Measurements from ENCODE around the gene C2CD4C. TPM values are rescaled to one million over a fixed set of nuclear protein-coding genes. Genes with fewer than 3 reads are reported as not detected.
A peak's percentile ranks its signal among the peaks of the same experiment; 100 is the strongest.
"Not testable (repeated sequence)": the region's sequence is repeated elsewhere in the genome, so short reads cannot be mapped to it uniquely, and the experiment has no call there.

Gene C2CD4C
- total RNA-seq, 4 donors from 2014 or later = 0.21 to 2.7 (median 1.5) TPM

DNA sequence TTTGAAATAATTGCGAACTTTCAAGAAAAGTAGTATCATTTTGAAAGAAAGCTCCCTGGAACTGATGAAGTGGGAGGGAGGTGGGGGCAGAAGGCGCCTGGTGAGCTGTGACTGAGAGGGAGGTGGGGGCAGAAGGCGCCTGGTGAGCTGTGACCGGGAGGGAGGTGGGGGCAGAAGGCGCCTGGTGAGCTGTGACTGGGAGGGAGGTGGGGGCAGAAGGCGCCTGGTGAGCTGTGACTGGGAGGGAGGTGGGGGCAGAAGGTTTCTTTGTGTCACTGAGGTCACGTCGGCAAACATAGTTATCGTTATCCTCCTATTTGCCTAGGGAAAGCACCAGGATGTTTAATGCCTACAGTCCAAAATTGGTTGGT is 24.2 kb downstream of the C2CD4C start:
- Histone ChIP-seq H3K4me3 (no peak overlapping the region), H3K4me1 (no peaks in the 10 kb centered on the region), H3K27ac (no peak overlapping the region), H3K36me3 (no peaks in the 10 kb centered on the region), H3K9me3 (no peaks in the 10 kb centered on the region), H3K27me3 (peaks cover 0 to 35% of the 10 kb centered on the region in 2 donors)
- TF ChIP-seq EP300 (IDR thresholded peaks at IDR 0.05) = no peak
- no peak for TF ChIP-seq POLR2A (IDR thresholded peaks at IDR 0.05)
- TF ChIP-seq, protein P1, sequence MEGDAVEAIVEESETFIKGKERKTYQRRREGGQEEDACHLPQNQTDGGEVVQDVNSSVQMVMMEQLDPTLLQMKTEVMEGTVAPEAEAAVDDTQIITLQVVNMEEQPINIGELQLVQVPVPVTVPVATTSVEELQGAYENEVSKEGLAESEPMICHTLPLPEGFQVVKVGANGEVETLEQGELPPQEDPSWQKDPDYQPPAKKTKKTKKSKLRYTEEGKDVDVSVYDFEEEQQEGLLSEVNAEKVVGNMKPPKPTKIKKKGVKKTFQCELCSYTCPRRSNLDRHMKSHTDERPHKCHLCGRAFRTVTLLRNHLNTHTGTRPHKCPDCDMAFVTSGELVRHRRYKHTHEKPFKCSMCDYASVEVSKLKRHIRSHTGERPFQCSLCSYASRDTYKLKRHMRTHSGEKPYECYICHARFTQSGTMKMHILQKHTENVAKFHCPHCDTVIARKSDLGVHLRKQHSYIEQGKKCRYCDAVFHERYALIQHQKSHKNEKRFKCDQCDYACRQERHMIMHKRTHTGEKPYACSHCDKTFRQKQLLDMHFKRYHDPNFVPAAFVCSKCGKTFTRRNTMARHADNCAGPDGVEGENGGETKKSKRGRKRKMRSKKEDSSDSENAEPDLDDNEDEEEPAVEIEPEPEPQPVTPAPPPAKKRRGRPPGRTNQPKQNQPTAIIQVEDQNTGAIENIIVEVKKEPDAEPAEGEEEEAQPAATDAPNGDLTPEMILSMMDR (IDR thresholded peaks at IDR 0.05) = no peak
- WGBS, 2 donors = 56 to 70% methylated on average over 9 of the region's 9 CpGs
- no peak for DNase-seq (ENCODE audit: low spot score in 2 of 2)

DNA sequence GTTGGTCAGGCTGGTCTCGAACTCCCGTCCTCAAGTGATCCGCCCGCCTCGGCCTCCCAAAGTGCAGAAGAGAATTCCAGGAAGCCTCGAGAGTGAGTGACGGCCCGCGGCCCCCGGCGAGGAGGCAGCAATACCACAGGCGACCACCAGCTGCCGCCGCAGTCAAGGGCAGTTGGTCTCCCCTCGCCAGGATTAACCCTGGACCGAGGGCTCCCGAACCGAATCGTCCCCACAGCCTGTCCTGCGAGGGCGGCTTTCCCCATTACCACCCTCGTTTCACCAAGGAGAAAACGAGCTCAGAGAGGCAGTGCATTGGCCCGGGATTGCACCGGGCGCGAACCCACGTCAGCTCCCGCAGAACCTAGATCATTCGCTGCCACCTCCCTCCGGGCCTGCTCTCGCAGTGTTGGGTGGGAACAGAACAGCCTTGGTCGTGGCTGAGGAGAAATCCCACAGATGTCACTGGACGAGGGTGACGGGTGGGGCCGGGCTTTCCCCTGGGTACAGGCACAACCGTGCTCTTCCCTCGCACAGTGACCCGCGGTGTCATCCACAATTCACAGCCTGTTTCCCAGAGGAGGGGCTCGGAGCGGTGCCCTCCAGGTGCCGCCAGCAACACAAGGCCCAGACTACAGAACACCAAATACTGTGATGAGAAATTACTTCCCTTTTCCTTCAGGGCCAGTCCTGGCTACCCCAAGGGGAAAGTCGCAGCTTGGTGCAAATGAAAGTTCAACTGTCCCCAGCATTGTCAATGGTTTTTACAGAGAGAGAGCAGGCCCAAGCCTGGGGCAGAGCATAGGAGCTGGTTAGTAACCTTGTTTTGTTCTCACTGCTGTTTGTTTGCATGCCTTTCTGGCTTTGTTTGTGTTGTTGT is 24.8 kb downstream of the C2CD4C start:
- Histone ChIP-seq H3K36me3 (no peaks in the 10 kb centered on the region), H3K4me3 (no peak overlapping the region), H3K27ac (no peak overlapping the region), H3K9me3 (no peaks in the 10 kb centered on the region), H3K27me3 (peaks cover 0 to 31% of the 10 kb centered on the region in 2 donors), H3K4me1 (no peaks in the 10 kb centered on the region)
- no peak for DNase-seq (ENCODE audit: low spot score in 2 of 2)
- TF ChIP-seq POLR2A (IDR thresholded peaks at IDR 0.05) = no peak
- TF ChIP-seq, protein P1 (IDR thresholded peaks at IDR 0.05) = peak in 3 of 5 experiments; percentile 34 to 52 (median 40)
- WGBS, 2 donors = 23 to 24% methylated on average over 39 to 40 of the region's 44 CpGs

DNA sequence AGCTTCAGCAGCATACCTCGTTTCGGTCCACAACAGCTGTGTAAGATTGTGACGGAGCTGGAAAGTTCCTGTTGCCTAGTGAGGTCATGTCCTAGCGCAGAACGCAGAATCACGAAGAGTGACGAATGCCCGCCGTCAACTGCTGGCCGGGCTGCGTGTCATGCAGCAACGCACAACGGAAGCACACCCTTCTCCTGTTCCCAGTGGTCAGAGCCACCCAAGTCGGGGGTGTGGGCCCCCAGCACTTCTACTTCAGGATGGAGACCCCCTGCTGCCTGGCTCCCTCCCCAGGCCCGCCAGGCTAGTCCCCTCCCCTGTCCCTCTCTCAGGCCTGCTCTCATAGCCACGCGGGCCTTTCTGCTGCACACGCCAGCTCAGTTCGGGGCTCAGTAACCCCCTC is 25.9 kb downstream of the C2CD4C start:
- H3K4me3 ChIP-seq = no peak overlapping the region
- TF ChIP-seq EP300 (IDR thresholded peaks at IDR 0.05) = no peak
- TF ChIP-seq, protein P1 (IDR thresholded peaks at IDR 0.05) = no peak
- no peak for TF ChIP-seq POLR2A (IDR thresholded peaks at IDR 0.05)
- WGBS, 2 donors = 84 to 85% methylated on average over 19 of the region's 19 CpGs
- H3K36me3 ChIP-seq = no peaks in the 10 kb centered on the region
- no peak overlapping the region for H3K27ac ChIP-seq
- no peak for DNase-seq (ENCODE audit: low spot score in 2 of 2)
- H3K4me1 ChIP-seq = no peaks in the 10 kb centered on the region
- no peaks in the 10 kb centered on the region for H3K9me3 ChIP-seq
- peaks cover 0 to 22% of the 10 kb centered on the region in 2 donors for H3K27me3 ChIP-seq

DNA sequence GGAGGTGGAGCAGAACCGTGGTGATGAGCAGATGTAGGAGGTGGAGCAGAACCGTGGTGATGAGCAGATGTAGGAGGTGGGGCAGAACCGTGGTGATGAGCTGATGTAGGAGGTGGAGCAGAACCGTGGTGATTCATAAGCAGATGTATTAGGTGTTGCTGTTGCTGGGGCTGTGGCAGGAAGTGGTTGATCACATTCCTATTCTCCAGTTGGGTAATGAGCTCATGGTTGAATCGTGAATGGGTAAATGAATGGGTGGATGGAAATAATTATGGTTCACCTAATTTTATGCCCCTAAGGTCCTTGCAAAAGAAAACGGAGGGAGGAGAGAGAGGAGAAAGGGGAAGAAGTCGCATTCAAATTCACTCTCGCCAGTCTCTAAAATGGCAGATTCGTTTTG is 26.4 kb downstream of the C2CD4C start:
- DNase-seq (ENCODE audit: low spot score in 2 of 2); H3K27ac ChIP-seq; H3K4me3 ChIP-seq; H3K4me1 ChIP-seq; H3K9me3 ChIP-seq; H3K36me3 ChIP-seq: not testable (repeated sequence)
- H3K27me3 ChIP-seq = peaks cover 0 to 22% of the 10 kb centered on the region in 2 donors
- WGBS, 2 donors = 58 to 66% methylated on average over 9 of the region's 9 CpGs

DNA sequence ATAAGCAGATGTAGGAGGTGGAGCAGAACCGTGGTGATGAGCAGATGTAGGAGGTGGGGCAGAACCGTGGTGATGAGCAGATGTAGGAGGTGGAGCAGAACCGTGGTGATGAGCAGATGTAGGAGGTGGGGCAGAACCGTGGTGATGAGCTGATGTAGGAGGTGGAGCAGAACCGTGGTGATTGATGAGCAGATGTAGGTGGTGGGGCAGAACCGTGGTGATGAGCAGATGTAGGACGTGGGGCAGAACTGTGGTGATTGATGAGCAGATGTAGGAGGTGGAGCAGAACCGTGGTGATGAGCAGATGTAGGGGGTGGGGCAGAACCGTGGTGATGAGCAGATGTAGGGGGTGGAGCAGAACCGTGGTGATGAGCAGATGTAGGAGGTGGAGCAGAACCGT is 27.0 kb downstream of the C2CD4C start:
- H3K9me3 ChIP-seq; H3K36me3 ChIP-seq; H3K4me3 ChIP-seq; H3K4me1 ChIP-seq; H3K27ac ChIP-seq; DNase-seq (ENCODE audit: low spot score in 2 of 2): not testable (repeated sequence)
- 80 to 86% methylated on average over 11 of the region's 11 CpGs for WGBS, 2 donors
- peaks cover 0 to 22% of the 10 kb centered on the region in 2 donors for H3K27me3 ChIP-seq

DNA sequence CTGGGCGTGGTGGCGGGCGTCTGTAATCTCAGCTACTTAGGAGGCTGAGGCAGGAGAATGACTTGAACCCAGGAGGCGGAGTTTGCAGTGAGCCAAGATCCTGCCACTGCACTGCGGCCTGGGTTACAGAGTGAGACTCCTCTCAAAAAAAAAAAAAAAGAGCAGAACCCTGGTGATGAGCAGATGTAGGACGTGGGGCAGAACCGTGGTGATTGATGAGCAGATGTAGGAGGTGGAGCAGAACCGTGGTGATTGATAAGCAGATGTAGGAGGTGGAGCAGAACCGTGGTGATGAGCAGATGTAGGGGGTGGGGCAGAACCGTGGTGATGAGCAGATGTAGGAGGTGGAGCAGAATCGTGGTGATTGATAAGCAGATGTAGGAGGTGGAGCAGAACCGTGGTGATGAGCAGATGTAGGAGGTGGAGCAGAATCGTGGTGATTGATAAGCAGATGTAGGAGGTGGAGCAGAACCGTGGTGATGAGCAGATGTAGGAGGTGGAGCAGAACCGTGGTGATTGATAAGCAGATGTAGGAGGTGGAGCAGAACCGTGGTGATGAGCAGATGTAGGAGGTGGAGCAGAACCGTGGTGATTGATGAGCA is 28.2 kb downstream of the C2CD4C start:
- H3K36me3 ChIP-seq; DNase-seq (ENCODE audit: low spot score in 2 of 2); H3K4me3 ChIP-seq; H3K9me3 ChIP-seq; H3K27ac ChIP-seq; H3K4me1 ChIP-seq: not testable (repeated sequence)
- 80 to 83% methylated on average over 16 to 17 of the region's 17 CpGs for WGBS, 2 donors
- H3K27me3 ChIP-seq = peaks cover 0 to 26% of the 10 kb centered on the region in 2 donors

All from tibial nerve (tissue), 4 donors.